Measurements from ENCODE around the gene SPATA31C2.

SPATA31C2 gene

GRCh38 chr9:88090151-88090581 lies 48.1 kb downstream of the SPATA31C2 start:
- Histone ChIP-seq H3K4me3 (ENCODE audit: low read length) (no peak overlapping the region), H3K9me2 (replicated peaks; ENCODE audit: control insufficient read depth, low read length) (no peaks in the 10 kb centered on the region), H3F3A (ENCODE audit: control insufficient read depth, insufficient read depth) (no peaks in the 10 kb centered on the region), H3K79me2 (ENCODE audit: control insufficient read depth, low read length) (no peaks in the 10 kb centered on the region), H3K27ac (ENCODE audit: low read depth, low read length) (no peak overlapping the region), H3K4me1 (ENCODE audit: control insufficient read depth, low read length) (no peaks in the 10 kb centered on the region), H3K36me3 (ENCODE audit: control insufficient read depth, low read length) (no peaks in the 10 kb centered on the region), H3K9me3 (ENCODE audit: control insufficient read depth, insufficient read depth, low read length) (no peaks in the 10 kb centered on the region), H3K27me3 (ENCODE audit: control insufficient read depth, low read length) (no peaks in the 10 kb centered on the region), H4K20me1 (ENCODE audit: control insufficient read depth, insufficient read depth, low read depth, low read length) (no peaks in the 10 kb centered on the region), H3K4me2 (ENCODE audit: low read length) (no peak overlapping the region)
- TF ChIP-seq CTCF (IDR thresholded peaks at IDR 0.05; ENCODE audit: low read depth, low read length, poor library complexity, severe bottlenecking) (no peak), EZH2phosphoT487 (IDR thresholded peaks at IDR 0.05; ENCODE audit: borderline replicate concordance, low read length) (no peak)

GRCh38 chr9:88087906-88088305 lies 50.4 kb downstream of the SPATA31C2 start:
- Histone ChIP-seq H3K9me3 (ENCODE audit: control insufficient read depth, insufficient read depth, low read length) (no peaks in the 10 kb centered on the region), H3K79me2 (ENCODE audit: control insufficient read depth, low read length) (no peaks in the 10 kb centered on the region), H3K27me3 (ENCODE audit: control insufficient read depth, low read length) (no peaks in the 10 kb centered on the region), H3K9me2 (replicated peaks; ENCODE audit: control insufficient read depth, low read length) (no peaks in the 10 kb centered on the region), H4K20me1 (ENCODE audit: control insufficient read depth, insufficient read depth, low read depth, low read length) (no peaks in the 10 kb centered on the region), H3F3A (ENCODE audit: control insufficient read depth, insufficient read depth) (no peaks in the 10 kb centered on the region), H3K4me2 (ENCODE audit: low read length) (no peak overlapping the region), H3K36me3 (ENCODE audit: control insufficient read depth, low read length) (no peaks in the 10 kb centered on the region), H3K4me3 (ENCODE audit: low read length) (no peak overlapping the region), H3K27ac (ENCODE audit: low read depth, low read length) (no peak overlapping the region), H3K4me1 (ENCODE audit: control insufficient read depth, low read length) (no peaks in the 10 kb centered on the region)
- TF ChIP-seq EZH2phosphoT487 (IDR thresholded peaks at IDR 0.05; ENCODE audit: borderline replicate concordance, low read length) (no peak), CTCF (IDR thresholded peaks at IDR 0.05; ENCODE audit: low read depth, low read length, poor library complexity, severe bottlenecking) (no peak)

- no peaks in the 10 kb centered on the region for H3K4me1 ChIP-seq (ENCODE audit: control insufficient read depth, low read length)
- H3K36me3 ChIP-seq (ENCODE audit: control insufficient read depth, low read length) = no peaks in the 10 kb centered on the region
- H3K9me3 ChIP-seq (ENCODE audit: control insufficient read depth, insufficient read depth, low read length) = no peaks in the 10 kb centered on the region
- H3F3A ChIP-seq (ENCODE audit: control insufficient read depth, insufficient read depth) = no peaks in the 10 kb centered on the region
- no peak overlapping the region for H3K27ac ChIP-seq (ENCODE audit: low read depth, low read length)
- no peaks in the 10 kb centered on the region for H4K20me1 ChIP-seq (ENCODE audit: control insufficient read depth, insufficient read depth, low read depth, low read length)
- no peaks in the 10 kb centered on the region for H3K9me2 ChIP-seq (replicated peaks; ENCODE audit: control insufficient read depth, low read length)
- H3K79me2 ChIP-seq (ENCODE audit: control insufficient read depth, low read length) = no peaks in the 10 kb centered on the region
- no peaks in the 10 kb centered on the region for H3K27me3 ChIP-seq (ENCODE audit: control insufficient read depth, low read length)
- no peak overlapping the region for H3K4me2 ChIP-seq (ENCODE audit: low read length)
- TF ChIP-seq CTCF (IDR thresholded peaks at IDR 0.05; ENCODE audit: low read depth, low read length, poor library complexity, severe bottlenecking) (no peak), EZH2phosphoT487 (IDR thresholded peaks at IDR 0.05; ENCODE audit: borderline replicate concordance, low read length) (no peak)
- no peak overlapping the region for H3K4me3 ChIP-seq (ENCODE audit: low read length)
Measured at GRCh38 chr9:88085476-88085875, 52.8 kb downstream of the SPATA31C2 start.
